Measurements from ENCODE around the gene JPH2. TPM values are rescaled to one million over a fixed set of nuclear protein-coding genes. Genes with fewer than 3 reads are reported as not detected.

Gene JPH2
- total RNA-seq, 1 experiment from 2014 or later: 0.81 TPM

GRCh38 chr20:44219170-44219730 lies 32.3 kb upstream of the JPH2 start:
- POLR2A ChIA-PET: interaction anchor here (0.9 kb wide), 1 partner anchor 9 kb away, joined by 4 read pairs; the partner anchor contains the start of gene OSER1
- H3K27me3 Mint-ChIP-seq (ENCODE audit: low read depth): no peaks in the 10 kb centered on the region
- no peaks in the 10 kb centered on the region for H3K9me3 Mint-ChIP-seq
- ATAC-seq: no peak
- no peak for TF ChIP-seq USF2 (CRISPR knock-in tag; IDR thresholded peaks at IDR 0.05)
- no peak for TF ChIP-seq ATF6 (CRISPR knock-in tag; IDR thresholded peaks at IDR 0.05)
- TF ChIP-seq ELF4 (CRISPR knock-in tag; IDR thresholded peaks at IDR 0.05; ENCODE audit: low read depth): no peak
- no peak for TF ChIP-seq SOX15 (CRISPR knock-in tag; IDR thresholded peaks at IDR 0.05)
- TF ChIP-seq FOXP4 (CRISPR knock-in tag; IDR thresholded peaks at IDR 0.05): no peak
- no peak for TF ChIP-seq NFE2L1 (CRISPR knock-in tag; IDR thresholded peaks at IDR 0.05)
- TF ChIP-seq E2F1 (CRISPR knock-in tag; IDR thresholded peaks at IDR 0.05): no peak
- no peak for TF ChIP-seq PRRX2 (CRISPR knock-in tag; IDR thresholded peaks at IDR 0.05)
- no peak for TF ChIP-seq PRDM15 (CRISPR knock-in tag; IDR thresholded peaks at IDR 0.05)
- no peak for TF ChIP-seq CREM (CRISPR knock-in tag; IDR thresholded peaks at IDR 0.05)
- no peak for TF ChIP-seq FOXP1 (CRISPR knock-in tag; IDR thresholded peaks at IDR 0.05; ENCODE audit: borderline replicate concordance)
- no peak for TF ChIP-seq MAX (CRISPR knock-in tag; IDR thresholded peaks at IDR 0.05)
- no peak for TF ChIP-seq ZBTB21 (CRISPR knock-in tag; IDR thresholded peaks at IDR 0.05; ENCODE audit: borderline replicate concordance)
- no peak for TF ChIP-seq KAT7 (CRISPR knock-in tag; IDR thresholded peaks at IDR 0.05; ENCODE audit: borderline replicate concordance)
- no peak for TF ChIP-seq JAZF1 (CRISPR knock-in tag; IDR thresholded peaks at IDR 0.05)
- TF ChIP-seq ZNF423 (CRISPR knock-in tag; IDR thresholded peaks at IDR 0.05): no peak
- no peak for TF ChIP-seq NR3C1 (CRISPR knock-in tag; conservative IDR thresholded peaks at IDR 0.05; ENCODE audit: low read depth)
- TF ChIP-seq ARID4B (CRISPR knock-in tag; IDR thresholded peaks at IDR 0.05; ENCODE audit: borderline replicate concordance): no peak
- no peak for TF ChIP-seq ESRRA (CRISPR knock-in tag; IDR thresholded peaks at IDR 0.05; ENCODE audit: borderline replicate concordance)
- TF ChIP-seq ZNF512 (CRISPR knock-in tag; IDR thresholded peaks at IDR 0.05; ENCODE audit: borderline replicate concordance): no peak
- CTCF ChIA-PET: interaction anchor here (0.9 to 5.2 kb wide), 9 partner anchors 12 to 252 kb away, joined by 3 to 85 read pairs (median 24); partner anchors contain the start of genes FITM2 and GDAP1L1
- H3K27ac Mint-ChIP-seq: peak overlapping the region; percentile 74
- no peak for DNase-seq (ENCODE audit: low spot score)
- peaks cover 24% of the 10 kb centered on the region for H3K4me1 Mint-ChIP-seq
- H3K4me3 Mint-ChIP-seq: no peak overlapping the region
- H3K36me3 Mint-ChIP-seq: no peaks in the 10 kb centered on the region

Measured in WTC11 (cell line).